HepG2 (cell line): ENCODE results near the gene MAPK8IP3.
"Not testable (repeated sequence)": the region's sequence is repeated elsewhere in the genome, so short reads cannot be mapped to it uniquely, and the experiment has no call there.

ENCODE experiments used
- FOXM1 ChIP-seq: sonication (generic); formaldehyde crosslinking; IDR thresholded peaks from 2 replicates; pipeline ENCODE4 v1.5.0; 2020; ENCODE audit warnings: missing genetic modification reagents
- RAD21 ChIP-seq: fragments of 450-650 bp; formaldehyde crosslinking; IDR thresholded peaks from 2 replicates; pipeline ENCODE4 v1.5.0; 2020; ENCODE audit warnings: mild to moderate bottlenecking
- REPIN1 ChIP-seq: sonication (generic); formaldehyde crosslinking; IDR thresholded peaks from 2 replicates; pipeline ENCODE4 v1.8.0; 2022; ENCODE audit warnings: missing genetic modification reagents, low read depth, mild to moderate bottlenecking, borderline replicate concordance
- ZFP41 ChIP-seq: sonication (generic); formaldehyde crosslinking; IDR thresholded peaks from 2 replicates; pipeline ENCODE4 v1.4.0; 2020; ENCODE audit warnings: mild to moderate bottlenecking, missing genetic modification reagents, borderline replicate concordance
- ZNF232 ChIP-seq: sonication (generic); formaldehyde crosslinking; IDR thresholded peaks from 2 replicates; pipeline ENCODE4 v1.4.0; 2020; ENCODE audit warnings: missing genetic modification reagents, borderline replicate concordance
- ZNF589 ChIP-seq: sonication (generic); formaldehyde crosslinking; conservative IDR thresholded peaks from 2 replicates; pipeline ENCODE4 v1.8.0; 2022; ENCODE audit warnings: mild to moderate bottlenecking, moderate library complexity, missing genetic modification reagents
- ZNF674 ChIP-seq: sonication (generic); formaldehyde crosslinking; IDR thresholded peaks from 2 replicates; pipeline ENCODE4 v1.5.0; 2020; ENCODE audit warnings: low read depth, mild to moderate bottlenecking, missing genetic modification reagents
- TF ChIP-seq, protein P1 (sequence below): sonication (generic); formaldehyde crosslinking; IDR thresholded peaks from 2 replicates; pipeline ENCODE4 v1.4.0; 2020; ENCODE audit warnings: missing genetic modification reagents
- TF ChIP-seq, protein P2 (sequence below): IDR thresholded peaks from 2 replicates; pipeline ENCODE4 v1.6.1; 2012; ENCODE audit warnings: inconsistent platforms
- TF ChIP-seq, protein P3 (sequence below), 2 experiments: sonication (generic) in 1 of 2; formaldehyde crosslinking in 1 of 2; IDR thresholded peaks; 2 replicates each; pipeline versions ENCODE4 v1.6.1 to v1.9.0; 2014 to 2022; ENCODE audit warnings: antibody characterized with exemption in 1 of 2, borderline replicate concordance in 1 of 2, inconsistent platforms in 1 of 2, low read depth in 1 of 2, missing genetic modification reagents in 1 of 2

DNA sequence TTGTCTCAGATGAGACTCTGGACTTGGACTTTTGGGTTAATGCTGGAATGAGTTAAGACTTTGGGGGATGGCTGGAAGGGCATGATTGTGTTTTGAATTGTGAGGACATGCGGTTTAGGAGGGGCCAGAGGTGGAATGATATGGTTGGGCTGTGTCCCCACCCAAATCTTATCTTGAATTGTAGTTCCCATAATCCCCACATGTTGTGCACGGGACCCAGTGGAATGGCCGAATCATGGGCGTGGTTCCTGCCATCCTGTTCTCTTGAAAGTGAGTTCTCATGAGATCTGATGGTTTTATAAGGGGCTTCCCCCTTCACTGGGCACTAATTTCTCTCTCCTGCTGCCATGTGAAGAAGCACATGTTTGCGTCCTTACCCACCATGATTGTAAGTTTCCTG lies 93.3 kb downstream of the MAPK8IP3 start:
- not testable (repeated sequence) for TF ChIP-seq RAD21 (CRISPR knock-in tag); ZNF232 (CRISPR knock-in tag); REPIN1; FOXM1 (CRISPR knock-in tag); ZFP41 (CRISPR knock-in tag); ZNF589 (CRISPR knock-in tag); ZNF674 (CRISPR knock-in tag)
- TF ChIP-seq, protein P1, sequence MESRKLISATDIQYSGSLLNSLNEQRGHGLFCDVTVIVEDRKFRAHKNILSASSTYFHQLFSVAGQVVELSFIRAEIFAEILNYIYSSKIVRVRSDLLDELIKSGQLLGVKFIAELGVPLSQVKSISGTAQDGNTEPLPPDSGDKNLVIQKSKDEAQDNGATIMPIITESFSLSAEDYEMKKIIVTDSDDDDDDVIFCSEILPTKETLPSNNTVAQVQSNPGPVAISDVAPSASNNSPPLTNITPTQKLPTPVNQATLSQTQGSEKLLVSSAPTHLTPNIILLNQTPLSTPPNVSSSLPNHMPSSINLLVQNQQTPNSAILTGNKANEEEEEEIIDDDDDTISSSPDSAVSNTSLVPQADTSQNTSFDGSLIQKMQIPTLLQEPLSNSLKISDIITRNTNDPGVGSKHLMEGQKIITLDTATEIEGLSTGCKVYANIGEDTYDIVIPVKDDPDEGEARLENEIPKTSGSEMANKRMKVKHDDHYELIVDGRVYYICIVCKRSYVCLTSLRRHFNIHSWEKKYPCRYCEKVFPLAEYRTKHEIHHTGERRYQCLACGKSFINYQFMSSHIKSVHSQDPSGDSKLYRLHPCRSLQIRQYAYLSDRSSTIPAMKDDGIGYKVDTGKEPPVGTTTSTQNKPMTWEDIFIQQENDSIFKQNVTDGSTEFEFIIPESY (CRISPR knock-in tag) = not testable (repeated sequence)
- TF ChIP-seq, protein P2, sequence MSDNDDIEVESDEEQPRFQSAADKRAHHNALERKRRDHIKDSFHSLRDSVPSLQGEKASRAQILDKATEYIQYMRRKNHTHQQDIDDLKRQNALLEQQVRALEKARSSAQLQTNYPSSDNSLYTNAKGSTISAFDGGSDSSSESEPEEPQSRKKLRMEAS = not testable (repeated sequence)
- TF ChIP-seq, protein P3, sequence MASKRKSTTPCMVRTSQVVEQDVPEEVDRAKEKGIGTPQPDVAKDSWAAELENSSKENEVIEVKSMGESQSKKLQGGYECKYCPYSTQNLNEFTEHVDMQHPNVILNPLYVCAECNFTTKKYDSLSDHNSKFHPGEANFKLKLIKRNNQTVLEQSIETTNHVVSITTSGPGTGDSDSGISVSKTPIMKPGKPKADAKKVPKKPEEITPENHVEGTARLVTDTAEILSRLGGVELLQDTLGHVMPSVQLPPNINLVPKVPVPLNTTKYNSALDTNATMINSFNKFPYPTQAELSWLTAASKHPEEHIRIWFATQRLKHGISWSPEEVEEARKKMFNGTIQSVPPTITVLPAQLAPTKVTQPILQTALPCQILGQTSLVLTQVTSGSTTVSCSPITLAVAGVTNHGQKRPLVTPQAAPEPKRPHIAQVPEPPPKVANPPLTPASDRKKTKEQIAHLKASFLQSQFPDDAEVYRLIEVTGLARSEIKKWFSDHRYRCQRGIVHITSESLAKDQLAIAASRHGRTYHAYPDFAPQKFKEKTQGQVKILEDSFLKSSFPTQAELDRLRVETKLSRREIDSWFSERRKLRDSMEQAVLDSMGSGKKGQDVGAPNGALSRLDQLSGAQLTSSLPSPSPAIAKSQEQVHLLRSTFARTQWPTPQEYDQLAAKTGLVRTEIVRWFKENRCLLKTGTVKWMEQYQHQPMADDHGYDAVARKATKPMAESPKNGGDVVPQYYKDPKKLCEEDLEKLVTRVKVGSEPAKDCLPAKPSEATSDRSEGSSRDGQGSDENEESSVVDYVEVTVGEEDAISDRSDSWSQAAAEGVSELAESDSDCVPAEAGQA (IDR thresholded peaks at IDR 0.05; ENCODE audit: low read depth) = not testable (repeated sequence)
- TF ChIP-seq, protein P3 (CRISPR knock-in tag; IDR thresholded peaks at IDR 0.05; ENCODE audit: borderline replicate concordance) = not testable (repeated sequence)
